ENCODE data around the gene TBC1D9B.

- TF ChIP-seq, protein P1, sequence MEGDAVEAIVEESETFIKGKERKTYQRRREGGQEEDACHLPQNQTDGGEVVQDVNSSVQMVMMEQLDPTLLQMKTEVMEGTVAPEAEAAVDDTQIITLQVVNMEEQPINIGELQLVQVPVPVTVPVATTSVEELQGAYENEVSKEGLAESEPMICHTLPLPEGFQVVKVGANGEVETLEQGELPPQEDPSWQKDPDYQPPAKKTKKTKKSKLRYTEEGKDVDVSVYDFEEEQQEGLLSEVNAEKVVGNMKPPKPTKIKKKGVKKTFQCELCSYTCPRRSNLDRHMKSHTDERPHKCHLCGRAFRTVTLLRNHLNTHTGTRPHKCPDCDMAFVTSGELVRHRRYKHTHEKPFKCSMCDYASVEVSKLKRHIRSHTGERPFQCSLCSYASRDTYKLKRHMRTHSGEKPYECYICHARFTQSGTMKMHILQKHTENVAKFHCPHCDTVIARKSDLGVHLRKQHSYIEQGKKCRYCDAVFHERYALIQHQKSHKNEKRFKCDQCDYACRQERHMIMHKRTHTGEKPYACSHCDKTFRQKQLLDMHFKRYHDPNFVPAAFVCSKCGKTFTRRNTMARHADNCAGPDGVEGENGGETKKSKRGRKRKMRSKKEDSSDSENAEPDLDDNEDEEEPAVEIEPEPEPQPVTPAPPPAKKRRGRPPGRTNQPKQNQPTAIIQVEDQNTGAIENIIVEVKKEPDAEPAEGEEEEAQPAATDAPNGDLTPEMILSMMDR (IDR thresholded peaks at IDR 0.05): no peak
- TF ChIP-seq, protein P2, sequence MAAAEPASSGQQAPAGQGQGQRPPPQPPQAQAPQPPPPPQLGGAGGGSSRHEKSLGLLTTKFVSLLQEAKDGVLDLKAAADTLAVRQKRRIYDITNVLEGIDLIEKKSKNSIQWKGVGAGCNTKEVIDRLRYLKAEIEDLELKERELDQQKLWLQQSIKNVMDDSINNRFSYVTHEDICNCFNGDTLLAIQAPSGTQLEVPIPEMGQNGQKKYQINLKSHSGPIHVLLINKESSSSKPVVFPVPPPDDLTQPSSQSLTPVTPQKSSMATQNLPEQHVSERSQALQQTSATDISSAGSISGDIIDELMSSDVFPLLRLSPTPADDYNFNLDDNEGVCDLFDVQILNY (CRISPR knock-in tag; IDR thresholded peaks at IDR 0.05): no peak
- TF ChIP-seq ATF2 (CRISPR knock-in tag; IDR thresholded peaks at IDR 0.05; ENCODE audit: borderline replicate concordance, low read depth) (no peak), ZNF121 (CRISPR knock-in tag; IDR thresholded peaks at IDR 0.05) (no peak), NR2C2 (CRISPR knock-in tag; IDR thresholded peaks at IDR 0.05) (no peak)
Observed at GRCh38 chr5:179872055-179872827, 35.5 kb downstream of the TBC1D9B start.
